HEK293 (cell line): ENCODE data around the gene CENPV.

Experiments
- CTCF ChIP-seq: fragments of 450-650 bp; formaldehyde crosslinking; IDR thresholded peaks from 2 replicates; pipeline ENCODE4 v1.5.1; 2016; ENCODE audit warnings: missing biosample characterization, missing genetic modification characterization
- KLF9 ChIP-seq: fragments of 450-650 bp; formaldehyde crosslinking; IDR thresholded peaks from 2 replicates; pipeline ENCODE4 v1.5.1; 2016; ENCODE audit warnings: missing biosample characterization, missing genetic modification characterization, low read depth
- PRDM4 ChIP-seq: fragments of 450-650 bp; formaldehyde crosslinking; IDR thresholded peaks from 2 replicates; pipeline ENCODE4 v1.5.1; 2017; ENCODE audit warnings: missing biosample characterization, missing genetic modification characterization
- TCF7L2 ChIP-seq: IDR thresholded peaks from 2 replicates; pipeline ENCODE4 v1.6.1; 2011; ENCODE audit warnings: low read depth, mild to moderate bottlenecking, inconsistent platforms, low read length, moderate library complexity, borderline replicate concordance
- ZFP37 ChIP-seq: fragments of 450-650 bp; formaldehyde crosslinking; IDR thresholded peaks from 2 replicates; pipeline ENCODE4 v1.5.1; 2016; ENCODE audit warnings: missing biosample characterization, missing genetic modification characterization
- ZNF112 ChIP-seq: fragments of 450-650 bp; formaldehyde crosslinking; IDR thresholded peaks from 2 replicates; pipeline ENCODE4 v1.5.0; 2017; ENCODE audit warnings: missing biosample characterization, missing genetic modification characterization
- ZNF202 ChIP-seq: fragments of 450-650 bp; formaldehyde crosslinking; IDR thresholded peaks from 2 replicates; pipeline ENCODE4 v1.5.1; 2016; ENCODE audit warnings: missing biosample characterization, missing genetic modification characterization, borderline replicate concordance
- ZNF211 ChIP-seq: fragments of 450-650 bp; formaldehyde crosslinking; IDR thresholded peaks from 2 replicates; pipeline ENCODE4 v1.5.1; 2016; ENCODE audit warnings: low read depth, missing biosample characterization, missing genetic modification characterization
- ZNF596 ChIP-seq: fragments of 450-650 bp; IDR thresholded peaks from 2 replicates; pipeline ENCODE4 v1.5.0; 2018; ENCODE audit warnings: missing biosample characterization, mild to moderate bottlenecking, missing genetic modification characterization, moderate library complexity
- ZNF701 ChIP-seq: fragments of 450-650 bp; formaldehyde crosslinking; IDR thresholded peaks from 2 replicates; pipeline ENCODE4 v1.5.1; 2016; ENCODE audit warnings: missing biosample characterization, missing genetic modification characterization
- ZNF785 ChIP-seq: fragments of 450-650 bp; formaldehyde crosslinking; IDR thresholded peaks from 2 replicates; pipeline ENCODE4 v1.5.1; 2016; ENCODE audit warnings: missing biosample characterization, missing genetic modification characterization
- ZNF792 ChIP-seq: fragments of 450-650 bp; formaldehyde crosslinking; IDR thresholded peaks from 2 replicates; pipeline ENCODE4 v1.5.1; 2016; ENCODE audit warnings: missing biosample characterization, missing genetic modification characterization
- TF ChIP-seq, protein P1 (sequence below): fragments of 450-650 bp; formaldehyde crosslinking; IDR thresholded peaks from 2 replicates; pipeline ENCODE4 v1.5.1; 2016; ENCODE audit warnings: missing biosample characterization, missing genetic modification characterization
- TF ChIP-seq, protein P2 (sequence below): fragments of 450-650 bp; formaldehyde crosslinking; IDR thresholded peaks from 2 replicates; pipeline ENCODE4 v1.5.1; 2016; ENCODE audit warnings: missing biosample characterization, missing genetic modification characterization, borderline replicate concordance

DNA sequence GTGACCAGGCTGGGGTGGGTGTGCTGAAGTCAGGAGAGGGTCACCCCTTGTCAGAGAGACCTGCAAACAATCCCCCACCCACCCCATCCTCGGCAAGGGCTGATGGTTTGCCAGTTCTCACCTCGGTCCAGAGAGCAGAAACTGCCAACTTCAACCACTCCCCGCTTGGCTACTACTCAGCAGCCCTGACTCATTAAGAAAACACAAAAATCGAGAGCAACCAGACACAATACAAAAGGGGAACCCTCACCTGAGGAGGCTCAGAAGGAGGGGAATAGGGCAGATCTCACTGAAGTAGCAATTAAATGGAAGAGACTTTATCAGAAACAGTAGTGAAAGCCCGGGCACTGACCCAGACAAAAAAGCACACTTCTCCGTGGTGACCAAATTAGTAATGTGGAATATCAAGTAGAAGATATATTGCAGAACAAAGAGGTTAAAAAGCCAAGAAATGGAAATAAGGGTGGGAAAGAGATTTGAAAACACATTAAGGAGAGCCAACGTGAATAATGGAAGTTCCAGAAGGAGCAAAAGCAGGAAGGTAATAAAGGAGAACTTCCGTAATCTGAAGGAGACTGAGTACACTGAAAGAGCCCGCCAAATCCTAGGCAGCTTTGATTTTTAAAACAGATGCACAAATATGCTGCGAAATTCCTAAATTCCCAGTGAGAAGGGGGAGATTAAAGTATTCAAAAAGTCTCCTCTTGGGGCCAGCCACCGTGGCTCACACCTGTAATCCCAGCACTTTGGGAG lies 23.6 kb downstream of the CENPV start:
- TF ChIP-seq CTCF (tag by site-specific recombination) (no peak), PRDM4 (tag by site-specific recombination) (peak; percentile 72), ZNF596 (no peak), ZNF202 (tag by site-specific recombination) (no peak), ZNF701 (tag by site-specific recombination) (no peak), ZNF211 (tag by site-specific recombination) (no peak), ZNF785 (tag by site-specific recombination) (no peak), TCF7L2 (no peak), KLF9 (no peak), ZNF792 (tag by site-specific recombination) (no peak), ZFP37 (tag by site-specific recombination) (no peak), ZNF112 (tag by site-specific recombination) (no peak)
- TF ChIP-seq, protein P1, sequence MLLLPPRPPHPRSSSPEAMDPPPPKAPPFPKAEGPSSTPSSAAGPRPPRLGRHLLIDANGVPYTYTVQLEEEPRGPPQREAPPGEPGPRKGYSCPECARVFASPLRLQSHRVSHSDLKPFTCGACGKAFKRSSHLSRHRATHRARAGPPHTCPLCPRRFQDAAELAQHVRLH (tag by site-specific recombination) = no peak
- TF ChIP-seq, protein P2, sequence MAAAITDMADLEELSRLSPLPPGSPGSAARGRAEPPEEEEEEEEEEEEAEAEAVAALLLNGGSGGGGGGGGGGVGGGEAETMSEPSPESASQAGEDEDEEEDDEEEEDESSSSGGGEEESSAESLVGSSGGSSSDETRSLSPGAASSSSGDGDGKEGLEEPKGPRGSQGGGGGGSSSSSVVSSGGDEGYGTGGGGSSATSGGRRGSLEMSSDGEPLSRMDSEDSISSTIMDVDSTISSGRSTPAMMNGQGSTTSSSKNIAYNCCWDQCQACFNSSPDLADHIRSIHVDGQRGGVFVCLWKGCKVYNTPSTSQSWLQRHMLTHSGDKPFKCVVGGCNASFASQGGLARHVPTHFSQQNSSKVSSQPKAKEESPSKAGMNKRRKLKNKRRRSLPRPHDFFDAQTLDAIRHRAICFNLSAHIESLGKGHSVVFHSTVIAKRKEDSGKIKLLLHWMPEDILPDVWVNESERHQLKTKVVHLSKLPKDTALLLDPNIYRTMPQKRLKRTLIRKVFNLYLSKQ (tag by site-specific recombination) = no peak
